ENCODE measurements around the gene DIPK1A.
"Not testable (repeated sequence)": the region's sequence is repeated elsewhere in the genome, so short reads cannot be mapped to it uniquely, and the experiment has no call there.

The DIPK1A gene

DNA sequence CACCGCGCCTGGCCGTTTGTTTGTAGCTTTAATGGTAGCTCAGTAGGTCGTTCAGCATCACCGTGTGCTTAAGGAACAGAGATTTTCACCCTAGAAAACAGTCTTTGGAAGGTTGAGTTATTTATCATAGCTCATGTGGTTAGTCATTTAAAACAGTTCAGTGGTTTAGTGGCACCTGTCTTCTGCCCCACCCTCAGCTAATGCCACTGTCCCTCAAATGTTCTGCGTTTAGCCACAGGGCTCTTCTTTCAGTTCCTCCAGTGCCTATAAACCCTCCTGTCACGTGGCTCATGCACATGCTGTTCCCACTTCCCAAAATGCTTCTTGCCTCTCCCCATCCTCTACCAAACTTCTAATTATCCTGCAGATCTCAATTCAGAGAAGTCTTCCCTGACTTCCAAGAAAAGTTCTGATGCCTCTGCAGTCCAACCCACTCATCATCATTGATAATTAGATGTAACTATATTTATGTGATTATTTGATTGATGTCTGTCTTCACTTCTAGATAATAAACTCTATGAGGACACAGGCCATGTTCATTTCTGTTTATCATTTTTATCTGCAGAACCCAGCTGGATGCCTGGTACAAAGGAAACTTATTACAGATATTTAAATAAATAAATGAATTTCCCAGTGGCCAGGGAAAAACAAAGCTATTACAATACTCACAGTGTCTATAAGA lies 14.4 kb upstream of the DIPK1A start:
- DNase-seq, result peak; percentile 73

DNA sequence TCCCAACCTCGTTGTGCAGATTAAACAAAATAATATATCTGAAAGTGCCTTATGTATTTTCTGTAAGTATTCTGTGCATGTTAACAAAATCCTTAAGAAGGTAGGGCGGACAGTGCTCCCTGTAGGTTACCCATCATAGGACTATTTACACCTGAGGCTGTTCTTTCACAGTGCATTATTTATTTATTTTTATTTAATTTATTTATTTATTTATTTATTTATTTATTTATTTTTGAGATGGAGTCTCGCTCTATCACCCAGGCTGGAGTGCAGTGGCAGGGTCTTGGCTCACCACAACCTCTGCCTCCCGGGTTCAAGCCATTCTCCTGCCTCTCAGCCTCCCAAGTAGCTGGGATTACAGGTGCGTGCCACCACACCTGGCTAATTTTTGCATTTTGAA lies 12.8 kb upstream of the DIPK1A start:
- not testable (repeated sequence) for DNase-seq

DNA sequence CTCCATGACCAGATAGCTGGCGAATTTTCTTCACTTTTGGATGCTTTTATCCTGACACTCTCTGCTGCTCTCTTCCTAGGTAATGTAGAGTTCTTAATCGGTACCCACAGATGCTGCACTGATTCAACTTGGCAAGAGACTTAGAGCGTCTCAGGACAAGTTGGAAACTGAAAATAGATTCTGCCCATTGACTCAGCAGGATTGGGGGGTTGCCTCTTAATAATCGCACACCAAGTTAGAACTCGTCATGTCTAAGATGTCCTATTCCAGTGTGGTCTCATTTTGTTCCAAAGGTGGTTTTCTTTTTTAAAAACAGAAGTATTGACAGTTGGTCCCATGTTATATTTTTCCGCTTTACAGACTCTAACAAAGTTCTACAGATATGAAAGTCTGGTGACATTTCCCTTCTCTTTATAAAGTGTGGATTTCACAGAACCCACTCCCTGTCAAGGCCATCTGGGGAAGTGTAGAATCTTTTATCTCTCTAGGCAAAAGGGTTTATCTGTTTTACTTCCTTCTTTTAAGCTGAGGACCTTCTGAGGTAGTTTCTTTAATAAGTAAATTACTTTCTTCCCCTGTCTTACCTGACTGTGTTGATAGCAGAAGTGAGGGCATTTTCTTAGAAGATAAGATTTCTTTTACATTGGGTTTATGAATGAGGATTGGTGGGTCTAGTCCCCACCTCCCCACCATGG lies 12.1 kb upstream of the DIPK1A start:
- DNase-seq, result peak; percentile 70

DNA sequence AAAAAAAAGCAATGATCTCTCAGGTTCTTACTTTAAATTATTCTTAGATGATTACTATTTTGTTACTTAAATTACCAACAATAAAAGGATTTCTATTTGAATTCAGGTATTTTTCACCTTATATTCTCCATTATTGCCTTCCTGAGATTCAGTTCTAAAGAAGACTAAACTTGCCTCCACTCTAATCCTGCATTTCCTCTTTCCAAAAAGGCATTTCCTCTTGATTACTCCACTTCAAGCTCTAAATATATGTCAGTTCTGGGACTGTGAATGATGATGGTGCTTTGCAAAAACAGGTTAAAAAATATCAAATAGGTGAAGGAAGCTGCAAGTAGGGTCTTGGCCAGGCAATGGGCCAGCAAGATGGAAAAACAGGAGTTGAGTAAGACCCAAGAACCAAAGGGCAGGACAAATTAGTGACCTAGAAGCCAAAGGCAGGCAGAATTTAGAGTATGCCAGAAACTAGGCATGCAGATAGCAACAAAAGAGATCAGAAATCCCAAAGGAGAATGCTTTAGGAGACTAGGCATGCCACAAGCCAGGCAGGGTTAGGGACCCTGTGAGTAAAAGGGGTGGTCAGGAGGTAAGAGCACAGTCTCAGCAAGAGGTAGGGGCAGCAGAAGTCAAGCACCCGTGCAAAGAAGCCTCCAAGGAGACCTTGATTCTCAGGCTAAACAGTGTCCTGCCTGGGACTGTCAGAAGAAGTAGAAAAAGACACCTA lies 11.3 kb upstream of the DIPK1A start:
- DNase-seq, result no peak

DNA sequence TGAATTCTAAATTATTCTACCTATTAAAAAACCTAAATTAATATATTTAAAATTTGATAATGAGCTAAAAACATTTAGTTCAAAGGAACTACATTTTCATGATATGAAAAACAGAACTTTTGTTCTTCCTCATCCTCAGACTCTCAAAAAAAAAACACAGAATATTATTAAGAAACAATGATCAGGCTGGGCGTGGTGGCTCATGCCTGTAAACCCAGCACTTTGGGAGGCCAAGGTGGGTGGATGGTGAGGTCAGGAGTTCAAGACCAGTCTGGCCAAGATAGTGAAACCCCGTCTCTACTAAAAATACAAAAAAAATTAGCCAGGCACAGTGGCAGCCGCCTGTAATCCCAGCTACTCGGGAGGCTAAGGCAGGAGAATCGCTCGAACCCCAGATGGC lies 10.7 kb upstream of the DIPK1A start:
- DNase-seq, result not testable (repeated sequence)

DNA sequence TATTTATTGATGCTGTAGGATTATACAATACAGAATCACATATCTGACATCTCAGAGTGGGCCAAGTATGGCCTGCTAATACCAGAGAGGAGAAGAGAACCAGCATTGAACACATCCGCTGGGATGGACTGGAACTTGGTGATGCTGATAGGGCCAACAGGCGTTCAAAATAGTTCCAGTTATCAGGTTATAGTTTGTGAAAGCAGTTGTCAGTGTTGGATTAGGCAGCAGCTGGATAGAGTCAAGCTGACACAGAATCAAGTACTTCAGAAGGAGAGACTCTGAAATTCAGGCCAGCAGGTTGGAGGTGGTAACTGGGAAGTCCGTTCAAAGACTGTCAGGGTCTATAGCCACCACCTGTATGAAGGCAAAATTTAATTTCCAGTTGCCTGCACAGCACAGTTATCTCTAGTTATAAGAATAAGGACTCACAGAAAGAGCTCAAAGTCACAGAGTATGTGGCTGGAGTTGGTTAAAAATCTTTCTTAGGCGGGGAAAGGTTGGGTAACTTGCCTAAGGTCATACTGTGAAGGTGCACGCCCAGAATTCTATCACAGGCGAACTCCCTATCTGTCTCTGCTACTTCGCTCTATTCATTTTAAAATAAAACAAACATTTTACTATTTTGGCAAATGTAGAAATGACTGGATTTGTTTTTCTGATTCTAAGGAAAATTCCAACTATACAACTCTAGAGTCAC lies 9.9 kb upstream of the DIPK1A start:
- no peak for DNase-seq

DNA sequence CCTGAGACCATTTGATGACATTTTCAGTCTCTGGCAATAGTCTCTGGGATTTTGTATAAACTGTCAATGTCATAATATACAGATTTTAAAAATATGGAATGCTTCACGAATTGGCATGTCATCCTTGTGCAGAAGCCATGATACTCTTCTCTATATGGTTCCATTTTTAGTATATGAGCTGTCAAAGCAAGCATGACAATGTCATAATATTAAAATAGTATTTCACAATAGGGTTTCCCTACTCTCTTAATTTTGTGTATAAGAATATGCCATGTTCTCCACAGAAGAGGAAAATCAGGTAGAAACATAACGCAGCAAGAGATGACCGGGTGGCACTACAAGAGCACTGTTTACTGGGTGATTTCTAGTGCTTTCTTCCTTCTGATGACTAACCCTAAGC lies 8.3 kb upstream of the DIPK1A start:
- no peak for DNase-seq

DNA sequence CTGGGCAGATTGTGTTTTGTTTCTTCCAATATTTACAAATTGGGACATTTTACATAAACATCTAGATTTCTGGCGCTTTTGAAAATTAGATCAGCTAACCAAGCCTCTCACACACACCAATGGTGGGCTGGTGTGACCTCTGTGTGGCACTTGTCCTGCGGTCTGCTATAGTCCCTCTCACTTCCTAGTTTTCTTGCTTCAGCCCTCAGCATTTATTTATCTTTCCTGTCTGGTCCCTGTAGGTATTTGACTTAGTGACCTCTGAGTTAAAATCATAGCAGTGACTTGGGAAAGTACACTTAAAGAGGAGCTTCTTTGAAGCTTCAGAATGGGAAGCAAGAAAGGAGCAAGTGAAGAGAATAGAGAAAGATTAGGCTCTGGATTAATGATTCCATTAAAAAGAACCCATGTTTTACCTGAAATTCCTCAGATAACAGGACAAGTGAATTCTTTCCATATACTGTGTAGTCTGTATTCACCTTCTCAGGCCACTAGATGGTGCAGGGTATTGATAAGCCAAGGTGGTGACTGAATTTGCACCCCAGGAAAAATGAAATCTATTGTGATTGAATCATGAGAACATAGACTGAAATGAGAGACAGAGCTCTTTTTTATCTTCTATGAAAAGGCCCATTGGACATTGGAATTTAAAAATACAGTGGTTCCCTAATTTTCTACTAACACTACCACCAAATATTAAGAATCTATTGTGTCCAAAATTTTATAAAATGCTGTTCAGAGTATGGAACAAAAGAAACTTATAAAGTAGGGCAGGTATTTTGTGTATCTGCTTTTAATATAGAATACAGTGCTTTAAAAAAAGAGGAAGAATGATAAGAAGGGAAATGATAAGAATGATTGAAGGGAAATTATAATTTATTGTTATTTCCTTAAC lies 7.1 kb upstream of the DIPK1A start:
- peak; percentile 66 for DNase-seq

DNA sequence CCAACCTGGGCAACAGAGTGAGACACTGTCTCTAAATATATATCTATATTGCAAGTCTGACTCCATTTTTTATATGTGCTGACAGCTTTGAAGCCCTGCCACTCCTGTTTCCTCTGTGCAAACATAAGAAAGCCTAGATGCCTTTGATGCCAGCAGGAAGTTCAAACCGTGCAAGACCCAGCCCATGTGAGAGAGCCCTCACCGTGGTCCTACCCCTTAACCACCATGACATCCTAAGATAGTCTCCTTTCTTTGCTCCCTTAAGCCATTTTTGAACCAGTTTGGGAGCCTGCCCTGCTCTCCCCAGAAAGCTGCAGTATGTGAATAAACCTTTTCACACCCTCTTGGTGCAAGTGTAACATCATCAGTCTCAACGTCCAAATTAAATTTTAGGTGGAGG lies 3.7 kb upstream of the DIPK1A start:
- peak; percentile 32 for DNase-seq

DNA sequence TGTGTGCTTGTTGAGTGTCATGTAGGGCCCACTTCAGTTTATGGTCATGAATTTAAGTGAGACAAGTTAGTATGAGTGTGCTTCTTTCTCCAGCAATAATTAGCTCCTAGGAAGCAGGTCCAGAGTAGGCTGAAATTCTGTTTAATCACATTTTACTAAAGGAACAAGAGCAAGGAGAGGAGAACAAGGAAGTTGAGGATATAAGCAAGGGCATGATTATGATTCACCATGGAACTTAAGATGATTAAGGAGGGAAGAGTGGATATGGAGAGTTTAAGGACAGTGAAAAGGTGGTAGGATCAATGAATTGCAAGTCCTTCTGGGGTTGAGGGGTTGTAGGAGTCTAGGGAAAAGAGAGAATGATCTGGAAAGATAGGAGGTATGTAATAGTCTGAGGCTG lies 3.1 kb upstream of the DIPK1A start:
- DNase-seq, result no peak

DNA sequence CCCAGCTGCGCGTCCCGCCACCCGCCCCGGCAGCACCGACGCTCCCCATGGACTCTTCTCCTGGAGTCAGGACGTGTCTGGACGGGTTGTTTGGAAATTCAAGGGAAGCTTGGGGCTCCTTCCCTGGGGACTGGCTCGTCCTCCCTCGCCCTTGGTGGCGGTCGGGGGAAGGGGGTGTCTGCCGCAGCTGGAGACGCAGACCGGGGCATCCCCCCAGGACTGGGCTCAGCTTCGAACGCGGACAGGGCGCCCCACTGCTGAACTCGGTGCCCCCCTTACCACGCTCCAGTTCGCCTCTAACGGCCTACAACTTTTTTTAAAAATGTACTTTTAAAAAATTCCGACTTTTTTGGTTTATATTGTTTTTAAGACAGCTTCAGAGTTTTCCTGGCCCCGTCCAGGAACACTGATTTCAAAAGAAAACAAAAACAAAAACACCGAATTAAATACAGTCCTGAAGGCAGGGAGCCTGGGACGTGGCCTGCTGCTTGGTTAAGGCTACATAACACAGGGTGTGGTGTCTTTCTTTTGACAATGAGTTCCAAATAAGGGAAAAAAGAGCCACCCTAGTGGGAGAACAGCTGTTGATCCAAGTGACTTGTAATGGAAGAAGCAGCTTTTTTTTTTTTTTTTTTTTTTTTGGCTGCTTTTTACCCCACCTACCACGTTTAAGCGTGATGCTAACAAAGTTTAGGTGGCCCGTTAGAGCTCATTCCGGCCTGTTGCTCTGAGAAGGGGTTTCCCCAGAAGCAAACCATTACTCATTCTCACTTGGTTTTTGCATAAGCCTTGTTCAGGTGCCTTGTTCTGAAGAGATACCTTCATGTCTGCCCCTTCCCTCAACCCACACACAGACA lies 862 bp upstream of the DIPK1A start:
- peak; percentile 90 for DNase-seq

DNA sequence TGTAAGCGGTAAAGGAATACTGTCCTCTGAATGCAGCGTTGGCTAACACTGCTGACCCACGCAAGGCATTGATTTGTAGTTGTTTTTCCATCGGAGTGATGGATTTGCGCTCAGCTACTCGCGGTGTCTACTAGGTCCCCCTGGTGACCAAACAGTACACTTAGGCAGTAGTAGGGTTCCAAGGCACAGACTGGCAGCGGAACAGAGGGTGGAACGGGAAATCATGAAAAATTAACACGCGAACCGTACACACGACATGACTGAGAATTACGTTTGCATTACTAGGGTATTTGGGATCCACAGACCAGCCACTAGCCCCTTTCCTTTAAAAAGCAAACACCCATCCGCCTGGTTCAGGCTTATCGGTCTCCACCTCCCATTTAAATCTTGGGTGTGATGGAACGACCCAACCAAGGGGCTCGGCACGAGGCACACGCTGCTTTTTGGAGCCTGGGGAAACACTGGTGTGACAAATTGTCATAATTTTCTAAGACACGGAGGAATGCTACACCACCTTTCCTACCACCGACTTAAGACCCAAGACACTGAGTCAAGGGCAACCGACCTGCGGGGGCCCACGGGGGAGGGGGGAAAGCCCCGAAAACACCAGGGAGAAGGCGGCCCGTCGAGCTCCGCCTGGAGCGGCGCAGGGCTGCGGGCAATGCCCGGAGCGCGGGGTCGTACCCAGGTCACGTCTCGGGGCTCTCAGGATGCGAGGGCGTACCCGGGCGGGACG lies 699 bp downstream of the DIPK1A start:
- peak; percentile 81 for DNase-seq

DNA sequence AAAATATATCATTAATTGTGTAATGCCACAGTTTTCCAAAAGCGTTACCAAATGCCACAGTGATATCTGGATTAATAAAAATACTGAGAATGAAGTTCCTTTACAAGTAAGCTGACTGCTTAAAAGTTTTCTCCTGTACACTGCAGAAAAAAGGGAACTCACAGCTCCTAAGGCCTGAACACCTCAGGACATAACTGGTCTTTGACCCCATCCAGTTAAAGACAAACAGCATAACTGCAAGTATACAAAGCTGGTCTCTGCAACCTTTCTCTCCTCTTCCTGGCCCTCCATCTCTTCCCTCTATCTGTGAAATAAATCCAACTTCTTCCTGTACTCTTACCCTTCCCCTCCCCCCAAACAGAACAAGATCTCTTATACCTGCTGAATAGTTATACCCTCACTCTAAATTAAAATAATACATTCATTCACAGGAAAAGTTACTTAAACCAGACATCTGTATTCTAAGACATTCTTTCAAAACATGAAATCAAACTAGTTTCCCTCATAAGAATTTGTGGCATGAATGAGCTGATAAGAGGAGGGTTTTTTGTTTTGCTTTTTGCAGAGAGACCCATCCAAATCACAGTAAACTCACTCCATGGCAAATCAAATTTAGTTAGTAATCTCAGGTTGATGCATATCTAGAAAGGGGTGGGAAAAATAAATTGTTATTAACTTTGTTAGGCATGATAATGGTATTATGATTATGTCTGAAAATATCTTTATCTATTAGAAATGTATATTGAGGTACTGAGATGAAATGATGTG lies 2.9 kb downstream of the DIPK1A start:
- DNase-seq, result no peak

DNA sequence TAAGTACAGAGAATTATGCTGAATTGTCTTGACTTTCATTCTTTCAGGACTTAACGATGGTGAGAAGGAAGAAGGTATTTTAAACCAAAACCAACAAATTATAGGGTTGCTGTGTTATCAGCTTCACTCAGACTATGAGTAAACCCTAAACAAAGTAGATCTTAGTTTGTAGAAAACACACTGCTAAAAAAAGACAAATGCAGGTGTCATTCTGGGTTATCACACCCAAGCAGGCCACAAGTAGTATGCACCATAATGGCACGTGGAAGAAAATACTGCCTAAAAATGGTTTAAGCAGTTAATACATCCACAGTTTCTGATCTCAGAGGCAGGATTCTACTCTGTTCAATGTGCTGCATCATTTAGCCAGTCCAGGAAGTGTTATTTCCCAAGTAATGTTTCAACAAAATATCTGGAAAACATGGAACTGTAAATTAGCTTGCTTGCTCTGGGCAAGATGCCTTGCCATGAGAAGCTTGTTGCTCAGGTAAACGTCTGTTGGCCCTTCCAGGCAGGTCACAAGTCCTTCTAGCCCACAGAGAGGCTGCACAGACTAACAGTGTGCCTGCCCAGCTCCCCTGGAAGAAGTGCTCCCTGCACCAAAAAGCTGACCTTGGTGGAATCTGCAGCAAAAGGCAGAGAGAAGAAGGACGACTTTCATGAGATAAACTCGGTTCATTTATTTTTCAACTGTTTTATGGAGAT lies 4.1 kb downstream of the DIPK1A start:
- DNase-seq, result peak; percentile 43

DNA sequence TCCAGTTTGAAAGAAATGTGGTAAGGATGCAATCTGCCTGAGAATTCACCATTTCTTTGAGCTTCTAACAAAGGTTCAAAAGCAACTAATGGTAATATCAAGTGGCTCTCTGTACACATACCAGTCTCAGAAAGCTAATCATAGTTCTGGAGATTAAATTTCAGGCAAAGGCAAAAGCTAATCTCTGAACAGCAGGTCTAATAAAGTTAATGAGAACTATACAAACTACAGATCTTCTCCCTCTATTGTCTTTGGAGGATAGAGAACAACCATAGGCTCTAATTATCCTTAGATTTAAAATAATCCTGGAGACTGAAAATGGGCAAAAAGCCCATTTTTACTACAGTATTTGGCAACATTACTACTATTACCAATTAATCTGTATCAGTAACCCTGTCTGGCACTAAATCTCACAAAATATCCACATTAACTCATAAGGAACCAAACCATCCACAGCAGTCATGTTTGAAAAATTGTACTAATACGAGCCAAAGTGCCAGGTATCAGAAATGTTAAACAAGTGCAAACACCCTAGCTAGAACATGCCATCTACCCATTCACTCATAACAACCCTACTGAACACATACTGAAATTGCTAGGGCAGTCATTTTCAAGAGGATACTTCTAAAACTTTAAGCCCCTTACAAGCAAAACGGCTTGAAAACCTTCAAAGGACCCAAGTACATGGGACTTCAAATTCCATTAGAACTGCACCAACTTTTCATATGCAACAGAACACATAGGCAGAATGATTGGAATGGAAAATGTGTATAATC lies 4.8 kb downstream of the DIPK1A start:
- DNase-seq, result peak; percentile 40

DNA sequence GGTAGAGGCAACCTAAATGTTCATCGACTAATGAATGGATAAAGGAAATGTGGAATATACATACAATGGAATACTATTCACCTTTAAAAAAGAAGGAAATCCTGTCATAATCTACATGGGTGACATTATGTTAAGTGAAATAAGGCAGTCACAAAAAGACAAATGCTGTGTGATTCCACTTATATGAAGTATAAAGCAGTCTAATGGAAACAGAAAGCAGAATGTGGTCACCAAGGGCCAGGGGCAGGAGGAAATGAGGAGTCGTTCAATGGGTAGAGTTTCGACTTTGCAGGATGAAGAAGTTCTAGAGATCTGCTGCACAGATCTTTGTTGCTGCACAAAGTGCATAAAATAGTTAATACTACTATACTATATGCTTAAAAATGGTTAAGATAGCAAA lies 7.8 kb downstream of the DIPK1A start:
- peak; percentile 80 for DNase-seq

DNA sequence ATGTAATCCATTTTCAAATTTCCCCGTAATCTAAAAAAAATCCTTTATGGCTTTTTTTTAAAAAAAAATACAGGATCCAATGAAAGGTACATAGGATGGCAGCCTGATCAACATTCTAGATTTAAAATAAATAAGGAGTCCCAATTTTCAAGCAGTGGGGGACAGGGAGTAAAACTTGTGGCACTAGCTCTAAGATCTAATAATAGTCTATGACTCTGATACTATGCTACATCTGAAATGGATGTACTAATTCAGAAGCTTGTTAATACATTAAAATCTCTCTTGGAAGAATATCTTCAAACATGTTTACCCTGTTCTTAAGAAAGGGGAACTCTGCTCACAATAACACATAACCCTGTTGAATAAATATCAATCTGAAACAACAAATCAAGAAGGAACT lies 8.5 kb downstream of the DIPK1A start:
- DNase-seq, result no peak

DNA sequence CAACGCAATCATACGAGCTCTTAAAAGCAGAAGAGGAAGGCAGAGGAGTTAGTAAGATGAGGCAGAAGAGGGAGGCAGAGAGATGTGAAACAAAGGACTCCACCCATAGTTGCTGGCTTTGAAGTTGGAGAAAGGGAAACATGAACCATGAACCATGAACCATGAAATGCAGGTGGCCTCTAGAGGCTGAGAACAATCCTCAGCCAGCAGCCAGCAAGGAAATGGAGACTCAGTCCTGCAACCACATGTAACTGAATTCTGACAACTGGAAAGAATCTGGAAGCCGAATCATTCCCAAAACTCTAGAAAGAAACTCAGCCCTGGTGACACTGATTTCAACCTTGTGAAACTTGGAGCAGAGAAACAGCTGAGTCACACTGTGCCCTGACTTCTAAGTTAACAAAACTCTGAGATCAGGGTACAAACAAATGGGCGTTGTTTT lies 10.1 kb downstream of the DIPK1A start:
- DNase-seq, result peak; percentile 43
